ENCODE measurements around the gene CMPK1. TPM values are rescaled to one million over a fixed set of nuclear protein-coding genes. Genes with fewer than 3 reads are reported as not detected.

Gene CMPK1
- total and polyA plus RNA-seq, 12 donors: 41.4 to 81.5 (median 74.7) TPM

- Histone ChIP-seq H3K36me3 (no peaks in the 10 kb centered on the region), H3K4me3 (peak overlapping the region in 8 of 10 donors; percentile 17 to 40 (median 26)), H3K27me3 (peaks cover 13 to 80% (median 66%) of the 10 kb centered on the region in 7 donors), H3K9me3 (no peaks in the 10 kb centered on the region), H3K4me1 (peaks cover 0 to 3% (median 0%) of the 10 kb centered on the region in 9 donors), H3K27ac (no peak overlapping the region)
- 1 to 2% methylated on average over 107 to 130 of the region's 134 CpGs for WGBS, 2 donors
- no peak for ATAC-seq
- TF ChIP-seq CTCF (IDR thresholded peaks at IDR 0.05): no peak
- no peak for DNase-seq
- intact Hi-C loops (cut with DNase I): loop anchor here in 1 of 10 donors (10.0 kb wide), 1 partner anchor 232 kb away; no protein-coding TSS in a partner anchor
Measured at GRCh38 chr1:47416319-47417169, 83.0 kb downstream of the CMPK1 start.

- DNase-seq (no peak), ATAC-seq (no peak)
- no peak overlapping the region for H3K4me3 ChIP-seq
- intact Hi-C loops (cut with DNase I): loop anchor here in 1 of 10 donors (10.0 kb wide), 1 partner anchor 233 kb away; no protein-coding TSS in a partner anchor
- no peak overlapping the region for H3K27ac ChIP-seq
- H3K36me3 ChIP-seq: no peaks in the 10 kb centered on the region
- H3K27me3 ChIP-seq: peaks cover 13 to 84% (median 67%) of the 10 kb centered on the region in 7 donors
- H3K9me3 ChIP-seq: no peaks in the 10 kb centered on the region
- H3K4me1 ChIP-seq: peaks cover 0 to 3% (median 0%) of the 10 kb centered on the region in 9 donors
- TF ChIP-seq CTCF (IDR thresholded peaks at IDR 0.05): no peak
- WGBS, 2 donors: 24 to 28% methylated on average over 31 to 39 of the region's 39 CpGs
Measured at GRCh38 chr1:47417170-47418044, 83.8 kb downstream of the CMPK1 start.

GRCh38 chr1:47418122-47418521 lies 84.5 kb downstream of the CMPK1 start:
- intact Hi-C loops (cut with DNase I): loop anchor here in 1 of 10 donors (10.0 kb wide), 1 partner anchor 233 kb away; no protein-coding TSS in a partner anchor
- H3K27me3 ChIP-seq: peaks cover 13 to 91% (median 67%) of the 10 kb centered on the region in 7 donors
- no peaks in the 10 kb centered on the region for H3K36me3 ChIP-seq
- WGBS, 2 donors: 80 to 83% methylated on average over 2 of the region's 2 CpGs
- TF ChIP-seq CTCF (IDR thresholded peaks at IDR 0.05): no peak
- H3K4me1 ChIP-seq: peaks cover 0 to 3% (median 0%) of the 10 kb centered on the region in 9 donors
- DNase-seq: no peak
- H3K27ac ChIP-seq: no peak overlapping the region
- no peak for ATAC-seq
- no peak overlapping the region for H3K4me3 ChIP-seq
- H3K9me3 ChIP-seq: no peaks in the 10 kb centered on the region

Data from heart right ventricle (tissue), 16 donors.